GM12801 (cell line): ENCODE data around the gene STRN.

Experiments
- CTCF ChIP-seq: IDR thresholded peaks from one replicate; pipeline ENCODE4 v1.5.1; 2011; ENCODE audit warnings: control low read depth; ENCODE audit not compliant: insufficient read length; ENCODE audit errors: extremely low read depth

Gene STRN

GRCh38 chr2:36834203-36834602 lies 132.1 kb downstream of the STRN start:
- no peak for TF ChIP-seq CTCF

- TF ChIP-seq CTCF: no peak
Measured at GRCh38 chr2:36831185-36831584, 135.2 kb downstream of the STRN start.

- TF ChIP-seq CTCF: no peak
Measured at GRCh38 chr2:36824273-36824672, 142.1 kb downstream of the STRN start.

- TF ChIP-seq CTCF: no peak
Measured at GRCh38 chr2:36823862-36824261, 142.5 kb downstream of the STRN start.

- TF ChIP-seq CTCF: no peak
Measured at GRCh38 chr2:36820942-36821605, 145.3 kb downstream of the STRN start.

GRCh38 chr2:36819095-36819711 lies 147.1 kb downstream of the STRN start:
- no peak for TF ChIP-seq CTCF

- no peak for TF ChIP-seq CTCF
Measured at GRCh38 chr2:36818542-36818941, 147.8 kb downstream of the STRN start.

GRCh38 chr2:36812196-36812595 lies 154.1 kb downstream of the STRN start:
- no peak for TF ChIP-seq CTCF
